Body of pancreas (tissue), 4 donors: ENCODE results near the gene PHC2. TPM values are rescaled to one million over a fixed set of nuclear protein-coding genes. Genes with fewer than 3 reads are reported as not detected.

Experiments used
- ATAC-seq: fragments of 150-250 bp; one replicate; pipeline ENCODE4 v1.9.1; 2016
- DNase-seq, 4 donors: peaks; one replicate each; pipeline ENCODE4 v3.0.0-alpha.2; 2019
- H3K27ac ChIP-seq, 4 donors: fragments of 200-600 bp; sonication (generic); 1 replicate in 3 of 4; 2 replicates in 1 of 4; pipeline versions ENCODE4 v1.5.1 to v1.6.1; 2016 to 2019; ENCODE audit warnings: mild to moderate bottlenecking in 1 of 4, mixed read lengths in 1 of 4, moderate library complexity in 1 of 4
- H3K27me3 ChIP-seq, 2 donors: fragments of 200-600 bp; sonication (generic); one replicate each; pipeline ENCODE4 v1.6.0; 2016; ENCODE audit warnings: mild to moderate bottlenecking in 1 of 2
- H3K36me3 ChIP-seq, 2 donors: fragments of 200-600 bp; sonication (generic); replicated peaks in 1 of 2; 2 replicates each; pipeline ENCODE4 v1.5.1; 2016; ENCODE audit warnings: low read depth in 2 of 2; ENCODE audit not compliant: insufficient read depth in 1 of 2
- H3K4me1 ChIP-seq: fragments of 200-600 bp; sonication (generic); one replicate; pipeline ENCODE4 v1.6.0; 2016
- H3K4me3 ChIP-seq, 2 donors: fragments of 200-600 bp; sonication (generic); 1 replicate in 1 of 2; 2 replicates in 1 of 2; pipeline ENCODE4 v1.5.1; 2016 to 2019
- H3K9me3 ChIP-seq, 3 donors: fragments of 200-600 bp; sonication (generic); 1 replicate in 2 of 3; 2 replicates in 1 of 3; pipeline ENCODE4 v1.5.1; 2016
- CTCF ChIP-seq, 7 experiments: fragments of 450-650 bp in 4 of 7; fragments of 200-600 bp in 3 of 7; sonication (generic) in 3 of 7; IDR thresholded peaks; one replicate each; pipeline ENCODE4 v1.5.1; 2016 to 2019; ENCODE audit warnings: antibody characterized with exemption in 7 of 7
- POLR2A ChIP-seq, 3 donors: fragments of 450-650 bp; IDR thresholded peaks; one replicate each; pipeline ENCODE4 v1.6.1; 2016; ENCODE audit warnings: antibody characterized with exemption in 3 of 3, mild to moderate bottlenecking in 2 of 3
- WGBS, 2 donors: methylation state at CpG; one replicate each; pipeline ENCODE4 v1.1.5; 2017; 5-methylcytosine and 5-hydroxymethylcytosine counted together
- intact Hi-C: fragments of 100-400 bp; cut with DNase I; formaldehyde crosslinking; loops from one replicate; pipeline ENCODE4 v1.15.1; 2023
- total RNA-seq, 2 donors: library from RNA; depleted of rRNA; stranded (reverse); fragments of >200 nt; gene quantifications; one replicate each; pipeline ENCODE4 v1.1.0, GENCODE V29; 2016

The PHC2 gene
- total RNA-seq, 2 donors from 2014 or later, result 41.8 to 44.5 TPM

- 69% methylated on average over 5 of the region's 5 CpGs for WGBS, 2 donors
- Histone ChIP-seq H3K27ac (peak overlapping the region; percentile 70 to 84 (median 74)), H3K4me1 (peaks cover 22% of the 10 kb centered on the region), H3K27me3 (no peaks in the 10 kb centered on the region), H3K36me3 (no peaks in the 10 kb centered on the region), H3K9me3 (no peaks in the 10 kb centered on the region), H3K4me3 (no peak overlapping the region)
- no peak for ATAC-seq
- no peak for TF ChIP-seq POLR2A (IDR thresholded peaks at IDR 0.05)
- TF ChIP-seq CTCF (IDR thresholded peaks at IDR 0.05), result no peak
- intact Hi-C loops, result no loop called here
- no peak for DNase-seq
Measured at GRCh38 chr1:33363470-33363861, 67.4 kb downstream of the PHC2 start.

GRCh38 chr1:33363021-33363420, 67.9 kb downstream of the PHC2 start:
- Histone ChIP-seq H3K27me3 (no peaks in the 10 kb centered on the region), H3K4me3 (no peak overlapping the region), H3K27ac (peak overlapping the region; percentile 70 to 84 (median 74)), H3K4me1 (peaks cover 22% of the 10 kb centered on the region), H3K9me3 (no peaks in the 10 kb centered on the region), H3K36me3 (no peaks in the 10 kb centered on the region)
- intact Hi-C loops, result no loop called here
- TF ChIP-seq POLR2A (IDR thresholded peaks at IDR 0.05), result no peak
- ATAC-seq (no peak), DNase-seq (no peak)
- WGBS, 2 donors, result 62 to 65% methylated on average over 5 of the region's 5 CpGs

- H3K4me3 ChIP-seq, result no peak overlapping the region
- H3K9me3 ChIP-seq, result no peaks in the 10 kb centered on the region
- no peak for TF ChIP-seq POLR2A (IDR thresholded peaks at IDR 0.05)
- TF ChIP-seq CTCF (IDR thresholded peaks at IDR 0.05), result no peak
- H3K27ac ChIP-seq, result peak overlapping the region in 2 of 4 donors; percentile 2 to 36
- H3K27me3 ChIP-seq, result no peaks in the 10 kb centered on the region
- no peaks in the 10 kb centered on the region for H3K36me3 ChIP-seq
- DNase-seq (no peak), ATAC-seq (no peak)
- WGBS, 2 donors, result 65 to 76% methylated on average over 11 of the region's 11 CpGs
- peaks cover 18% of the 10 kb centered on the region for H3K4me1 ChIP-seq
- intact Hi-C loops, result no loop called here
Measured at GRCh38 chr1:33361532-33362235, 69.2 kb downstream of the PHC2 start.

- no peak for ATAC-seq
- intact Hi-C loops, result no loop called here
- H3K27me3 ChIP-seq, result no peaks in the 10 kb centered on the region
Measured at GRCh38 chr1:33360367-33360766, 70.5 kb downstream of the PHC2 start.

GRCh38 chr1:33359931-33360330, 71.0 kb downstream of the PHC2 start:
- TF ChIP-seq POLR2A (IDR thresholded peaks at IDR 0.05) (no peak), CTCF (IDR thresholded peaks at IDR 0.05) (no peak)
- H3K27ac ChIP-seq, result no peak overlapping the region
- 72 to 82% methylated on average over 2 of the region's 2 CpGs for WGBS, 2 donors

More at GRCh38 chr1:33360367-33360766, 70.5 kb downstream of the PHC2 start:
- Histone ChIP-seq H3K27ac (no peak overlapping the region), H3K36me3 (no peaks in the 10 kb centered on the region), H3K9me3 (no peaks in the 10 kb centered on the region), H3K4me3 (no peak overlapping the region), H3K4me1 (peaks cover 18% of the 10 kb centered on the region)
- no peak for TF ChIP-seq CTCF (IDR thresholded peaks at IDR 0.05)
- TF ChIP-seq POLR2A (IDR thresholded peaks at IDR 0.05), result no peak
- 75 to 80% methylated on average over 1 of the region's 1 CpG for WGBS, 2 donors
- no peak for DNase-seq

More at GRCh38 chr1:33359931-33360330, 71.0 kb downstream of the PHC2 start:
- H3K36me3 ChIP-seq, result no peaks in the 10 kb centered on the region
- ATAC-seq, result no peak
- DNase-seq, result no peak
- H3K27me3 ChIP-seq, result no peaks in the 10 kb centered on the region
- H3K9me3 ChIP-seq, result no peaks in the 10 kb centered on the region
- intact Hi-C loops, result no loop called here
- peaks cover 18% of the 10 kb centered on the region for H3K4me1 ChIP-seq
- H3K4me3 ChIP-seq, result no peak overlapping the region
